HG02938 (cell line): ENCODE data around the gene A1CF.

Experiments used
- ATAC-seq: cut with Tn5 transposase; IDR thresholded peaks from one replicate; pipeline ENCODE4 v1.9.1; 2021; ENCODE audit warnings: mild to moderate bottlenecking, moderate library complexity; ENCODE audit not compliant: unreplicated experiment

The A1CF gene

GRCh38 chr10:50862719-50863118 is 22.7 kb downstream of the A1CF start:
- no peak for ATAC-seq

- no peak for ATAC-seq
These were observed 24.1 kb downstream of the A1CF start for GRCh38 chr10:50861370-50861769.

- no peak for ATAC-seq
These were observed 27.8 kb downstream of the A1CF start for GRCh38 chr10:50857579-50857978.

DNA sequence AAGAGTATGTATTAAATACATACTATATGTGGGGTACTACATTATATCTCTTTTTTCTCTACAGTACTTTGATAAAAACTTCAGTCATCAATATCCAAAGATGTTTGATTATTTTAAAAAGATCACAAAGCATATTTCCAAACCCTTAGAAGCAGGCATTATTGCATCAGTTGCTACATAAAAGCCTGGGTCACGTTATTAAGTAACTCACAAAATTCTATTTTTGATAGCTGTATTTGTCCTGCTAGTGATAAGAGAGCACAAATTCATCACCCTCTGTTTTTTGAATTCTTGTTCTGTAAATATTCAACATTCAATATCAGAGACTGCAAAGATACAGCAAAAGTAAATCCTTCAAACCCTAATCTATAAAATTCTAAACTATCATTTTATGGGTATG is 30.0 kb downstream of the A1CF start:
- ATAC-seq, result no peak

GRCh38 chr10:50855015-50855414 is 30.4 kb downstream of the A1CF start:
- ATAC-seq, result no peak

GRCh38 chr10:50853557-50853956 is 31.9 kb downstream of the A1CF start:
- ATAC-seq, result no peak

DNA sequence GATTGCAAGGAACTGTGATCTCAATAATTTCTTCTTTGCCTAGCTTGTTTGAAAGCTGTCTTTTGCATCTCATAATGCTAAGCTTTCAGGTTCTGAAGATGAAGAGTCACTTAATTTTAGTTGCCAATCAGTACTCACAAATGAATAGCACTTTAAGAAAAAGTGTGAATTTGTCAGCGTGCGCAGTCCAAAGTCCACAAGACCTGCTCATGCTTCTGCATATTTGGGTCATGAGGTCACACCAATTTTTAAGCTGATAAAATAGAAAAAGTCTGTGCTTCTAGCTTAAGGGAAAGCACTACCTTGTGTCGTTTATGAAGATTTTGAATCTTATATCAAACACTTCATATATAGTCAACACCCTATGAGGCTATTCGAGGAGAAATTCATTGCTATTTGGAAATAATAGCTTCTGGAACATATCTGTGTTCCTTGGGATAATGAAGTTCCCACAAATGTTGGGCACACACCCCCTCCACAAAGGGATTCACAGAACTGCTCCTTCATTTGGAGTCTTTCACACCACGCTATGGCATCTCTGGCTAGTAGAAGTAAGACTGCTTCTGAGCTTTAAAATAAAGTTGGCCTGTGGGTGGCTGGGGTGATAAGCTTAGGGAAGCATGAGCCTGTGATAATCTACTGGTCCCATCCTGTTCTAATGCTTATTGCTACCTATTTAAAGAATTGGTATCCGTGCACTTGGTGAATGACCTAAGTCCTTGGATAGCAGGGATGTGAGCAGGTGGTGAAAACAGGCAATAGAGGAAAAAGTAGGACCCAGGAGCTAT is 33.3 kb downstream of the A1CF start:
- ATAC-seq, result no peak

- no peak for ATAC-seq
These were observed 34.7 kb downstream of the A1CF start for GRCh38 chr10:50850578-50851230.

DNA sequence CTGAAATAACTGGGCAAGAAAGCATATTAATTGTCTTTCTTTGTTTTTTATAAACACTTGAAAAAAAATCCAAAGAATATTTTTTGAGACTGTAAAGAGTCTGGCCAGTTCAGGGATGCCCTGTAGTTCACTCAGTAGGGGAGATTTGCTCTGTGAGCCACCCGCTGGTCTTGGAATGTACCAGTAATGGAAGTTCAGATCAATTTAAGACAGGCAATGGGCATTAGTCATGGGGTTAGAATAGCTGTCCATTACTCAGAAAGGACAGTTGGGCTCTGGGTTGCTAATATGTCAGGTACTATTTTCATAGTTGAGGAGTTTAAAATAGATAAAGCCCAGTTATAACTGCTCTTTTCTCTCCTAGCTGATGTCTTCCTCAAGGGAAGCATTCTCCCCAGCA is 38.7 kb downstream of the A1CF start:
- no peak for ATAC-seq

GRCh38 chr10:50837095-50837494 is 48.3 kb downstream of the A1CF start:
- no peak for ATAC-seq

- ATAC-seq, result no peak
These were observed 53.2 kb downstream of the A1CF start for GRCh38 chr10:50832171-50832751.

- no peak for ATAC-seq
These were observed 55.4 kb downstream of the A1CF start for GRCh38 chr10:50830066-50830465.

DNA sequence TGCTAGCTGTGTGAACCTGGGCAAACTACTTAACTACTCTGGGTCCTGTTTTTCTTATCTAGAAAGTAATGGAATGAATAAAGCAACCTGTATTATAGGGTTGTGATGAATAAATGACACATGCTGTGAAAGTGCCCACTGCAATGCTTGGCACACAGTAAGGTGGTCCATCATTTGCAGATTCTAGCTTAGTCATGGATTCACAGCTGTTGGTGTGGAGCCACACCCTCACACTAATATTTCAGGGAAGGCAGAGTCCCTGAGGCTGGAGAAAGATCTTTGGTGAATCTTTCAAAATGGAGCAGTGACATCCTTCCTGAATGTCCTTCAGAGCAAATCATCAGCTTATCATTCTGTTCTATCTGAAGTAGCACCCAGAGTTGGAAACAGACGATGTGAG is 60.6 kb downstream of the A1CF start:
- ATAC-seq, result no peak

- ATAC-seq, result no peak
These were observed 61.6 kb downstream of the A1CF start for GRCh38 chr10:50823789-50824188.

GRCh38 chr10:50809596-50809995 is 75.8 kb downstream of the A1CF start:
- no peak for ATAC-seq

GRCh38 chr10:50807851-50808776 is 77.3 kb downstream of the A1CF start:
- ATAC-seq, result no peak

DNA sequence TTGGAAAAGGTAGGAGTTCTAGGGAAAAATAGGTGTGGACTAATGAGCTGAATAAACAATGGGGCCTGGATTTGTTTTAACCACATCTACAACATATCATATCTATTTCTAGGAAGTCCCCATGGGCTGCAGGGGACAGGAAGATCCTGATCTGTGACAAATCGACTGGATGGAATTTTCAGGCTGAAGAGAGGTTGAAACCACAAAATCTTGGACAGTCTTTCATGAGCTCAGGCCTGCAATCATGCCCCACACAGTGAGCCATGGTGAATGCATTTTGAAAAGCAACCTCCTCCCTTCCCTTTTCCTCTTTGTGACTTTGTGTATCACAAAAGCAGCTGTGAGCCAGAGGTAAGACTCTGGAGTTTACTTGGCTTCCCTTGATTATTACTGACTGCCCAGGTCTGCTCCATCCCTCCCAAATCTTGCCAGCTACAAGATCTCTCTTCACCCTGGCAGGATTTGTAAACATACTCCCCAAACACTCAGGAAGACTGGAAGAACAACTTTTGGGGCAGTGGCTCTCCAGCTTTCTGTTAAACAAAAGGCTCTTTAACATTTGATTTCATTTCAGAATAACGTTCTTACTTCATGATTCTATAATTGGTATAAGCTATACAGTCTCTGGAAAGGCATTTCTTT is 79.3 kb downstream of the A1CF start:
- ATAC-seq, result no peak

- no peak for ATAC-seq
These were observed 85.8 kb downstream of the A1CF start for GRCh38 chr10:50799595-50799994.

DNA sequence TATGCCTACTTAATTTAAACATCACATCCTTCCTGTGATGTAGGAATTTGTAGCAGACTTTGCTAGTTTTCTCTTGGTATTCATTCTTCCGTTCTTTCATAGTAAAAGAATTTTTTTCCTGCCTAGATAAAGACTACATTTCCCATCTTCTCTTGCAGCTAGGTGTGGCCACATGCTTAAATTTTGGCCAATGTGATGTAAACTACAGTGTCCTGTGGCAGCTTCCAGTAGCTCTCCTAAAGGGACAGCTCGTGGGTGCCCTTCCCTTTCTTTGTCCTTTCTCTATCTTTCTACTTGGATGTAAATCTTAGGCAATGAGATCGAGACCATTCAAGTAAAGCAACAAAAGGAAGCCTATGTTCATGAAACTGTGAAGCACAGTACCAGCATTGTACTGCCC is 87.1 kb downstream of the A1CF start:
- no peak for ATAC-seq

GRCh38 chr10:50796693-50797092 is 88.7 kb downstream of the A1CF start:
- no peak for ATAC-seq

- ATAC-seq, result no peak
These were observed 90.9 kb downstream of the A1CF start for GRCh38 chr10:50794490-50794889.
